Germinal center (tissue), 1 donor: ENCODE data around the gene ISG20.
A peak's percentile ranks its signal among the peaks of the same experiment; 100 is the strongest.

ENCODE experiments used
- DNase-seq: peaks from one replicate; pipeline ENCODE4 v3.0.0; 2012; ENCODE audit warnings: mixed read lengths, low spot score

The ISG20 gene

GRCh38 chr15:88688394-88688933 is 49.6 kb downstream of the ISG20 start:
- DNase-seq = no peak

- DNase-seq = no peak
Observed at GRCh38 chr15:88690331-88690730, 51.5 kb downstream of the ISG20 start.

- no peak for DNase-seq
Observed at GRCh38 chr15:88693191-88693590, 54.4 kb downstream of the ISG20 start.

GRCh38 chr15:88695101-88695500 is 56.3 kb downstream of the ISG20 start:
- no peak for DNase-seq

GRCh38 chr15:88695691-88696251 is 57.0 kb downstream of the ISG20 start:
- DNase-seq = no peak

GRCh38 chr15:88696254-88696653 is 57.4 kb downstream of the ISG20 start:
- no peak for DNase-seq

- no peak for DNase-seq
Observed at GRCh38 chr15:88697276-88697675, 58.5 kb downstream of the ISG20 start.

GRCh38 chr15:88699861-88700260 is 61.0 kb downstream of the ISG20 start:
- DNase-seq = no peak

GRCh38 chr15:88700716-88701115 is 61.9 kb downstream of the ISG20 start:
- no peak for DNase-seq

GRCh38 chr15:88701561-88702095 is 62.8 kb downstream of the ISG20 start:
- DNase-seq = peak; percentile 36

GRCh38 chr15:88702983-88703382 is 64.2 kb downstream of the ISG20 start:
- DNase-seq = no peak

- no peak for DNase-seq
Observed at GRCh38 chr15:88703533-88703932, 64.7 kb downstream of the ISG20 start.

GRCh38 chr15:88704791-88705768 is 66.3 kb downstream of the ISG20 start:
- no peak for DNase-seq

- DNase-seq = no peak
Observed at GRCh38 chr15:88705769-88706165, 67.0 kb downstream of the ISG20 start.
